Fibroblast of mammary gland (primary cell): ENCODE data around the gene TUBB.
A peak's percentile ranks its signal among the peaks of the same experiment; 100 is the strongest.
"Not testable (repeated sequence)": the region's sequence is repeated elsewhere in the genome, so short reads cannot be mapped to it uniquely, and the experiment has no call there.

ENCODE experiments used
- DNase-seq: peaks from one replicate; pipeline ENCODE4 v3.0.0-alpha.2; 2010; ENCODE audit warnings: low read depth
- H3K4me3 ChIP-seq: 2 replicates; pipeline ENCODE4 v1.5.1; 2011; ENCODE audit warnings: low read depth, mild to moderate bottlenecking, low read length, moderate library complexity; ENCODE audit not compliant: control insufficient read depth
- TF ChIP-seq, protein P1 (sequence below): conservative IDR thresholded peaks from 2 replicates; pipeline ENCODE4 v1.5.1; 2011; ENCODE audit warnings: low read depth, low read length, inconsistent platforms; ENCODE audit not compliant: control insufficient read depth, insufficient read depth

The TUBB gene

DNA sequence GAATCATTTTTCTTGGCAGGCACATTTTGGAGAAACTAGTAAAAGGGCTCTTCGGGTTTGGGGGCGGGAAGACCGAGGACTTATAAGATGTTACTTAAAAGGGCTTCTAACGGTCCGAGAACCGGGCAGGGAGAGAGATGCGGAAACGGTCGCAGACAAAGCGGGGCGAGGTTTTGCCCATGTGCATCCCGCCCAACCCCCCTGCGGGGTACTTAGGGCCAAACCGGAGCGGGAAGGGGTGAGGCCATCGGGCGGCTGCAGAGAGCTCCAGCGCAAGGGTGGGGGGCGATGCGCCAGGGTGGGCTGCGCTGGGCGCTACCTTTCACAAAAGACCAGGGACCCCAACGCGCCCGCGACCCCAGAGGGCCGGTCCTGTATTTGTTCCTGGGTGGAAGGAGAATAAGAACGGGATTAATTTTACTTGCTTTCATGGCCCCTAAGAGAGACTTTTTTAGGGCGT, 616 bp downstream of the TUBB start:
- TF ChIP-seq, protein P1, sequence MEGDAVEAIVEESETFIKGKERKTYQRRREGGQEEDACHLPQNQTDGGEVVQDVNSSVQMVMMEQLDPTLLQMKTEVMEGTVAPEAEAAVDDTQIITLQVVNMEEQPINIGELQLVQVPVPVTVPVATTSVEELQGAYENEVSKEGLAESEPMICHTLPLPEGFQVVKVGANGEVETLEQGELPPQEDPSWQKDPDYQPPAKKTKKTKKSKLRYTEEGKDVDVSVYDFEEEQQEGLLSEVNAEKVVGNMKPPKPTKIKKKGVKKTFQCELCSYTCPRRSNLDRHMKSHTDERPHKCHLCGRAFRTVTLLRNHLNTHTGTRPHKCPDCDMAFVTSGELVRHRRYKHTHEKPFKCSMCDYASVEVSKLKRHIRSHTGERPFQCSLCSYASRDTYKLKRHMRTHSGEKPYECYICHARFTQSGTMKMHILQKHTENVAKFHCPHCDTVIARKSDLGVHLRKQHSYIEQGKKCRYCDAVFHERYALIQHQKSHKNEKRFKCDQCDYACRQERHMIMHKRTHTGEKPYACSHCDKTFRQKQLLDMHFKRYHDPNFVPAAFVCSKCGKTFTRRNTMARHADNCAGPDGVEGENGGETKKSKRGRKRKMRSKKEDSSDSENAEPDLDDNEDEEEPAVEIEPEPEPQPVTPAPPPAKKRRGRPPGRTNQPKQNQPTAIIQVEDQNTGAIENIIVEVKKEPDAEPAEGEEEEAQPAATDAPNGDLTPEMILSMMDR = no peak
- H3K4me3 ChIP-seq = peak overlapping the region; percentile 100
- DNase-seq = peak; percentile 45

GRCh38 chr6:30721198-30722024, 1.3 kb downstream of the TUBB start:
- peak overlapping the region; percentile 100 for H3K4me3 ChIP-seq
- DNase-seq = peak; percentile 83
- TF ChIP-seq, protein P1 = no peak

DNA sequence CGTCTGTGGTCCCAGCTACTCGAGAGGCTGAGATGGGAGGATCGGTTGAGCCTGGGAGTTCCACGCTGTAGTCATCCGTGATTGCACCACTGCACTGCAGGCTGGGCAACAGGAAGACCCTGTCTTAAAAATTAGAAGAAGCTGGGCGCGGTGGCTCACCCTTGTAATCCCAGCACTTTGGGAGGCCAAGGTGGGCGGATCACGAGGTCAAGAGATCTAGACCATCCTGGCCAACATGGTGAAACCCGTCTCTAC, 1.8 kb downstream of the TUBB start:
- peak; percentile 57 for DNase-seq
- H3K4me3 ChIP-seq = peak overlapping the region; percentile 94

- DNase-seq = peak; percentile 76
- TF ChIP-seq, protein P1 = peak; percentile 85
- peak overlapping the region; percentile 94 for H3K4me3 ChIP-seq
Observed at GRCh38 chr6:30722280-30723112, 2.3 kb downstream of the TUBB start.

DNA sequence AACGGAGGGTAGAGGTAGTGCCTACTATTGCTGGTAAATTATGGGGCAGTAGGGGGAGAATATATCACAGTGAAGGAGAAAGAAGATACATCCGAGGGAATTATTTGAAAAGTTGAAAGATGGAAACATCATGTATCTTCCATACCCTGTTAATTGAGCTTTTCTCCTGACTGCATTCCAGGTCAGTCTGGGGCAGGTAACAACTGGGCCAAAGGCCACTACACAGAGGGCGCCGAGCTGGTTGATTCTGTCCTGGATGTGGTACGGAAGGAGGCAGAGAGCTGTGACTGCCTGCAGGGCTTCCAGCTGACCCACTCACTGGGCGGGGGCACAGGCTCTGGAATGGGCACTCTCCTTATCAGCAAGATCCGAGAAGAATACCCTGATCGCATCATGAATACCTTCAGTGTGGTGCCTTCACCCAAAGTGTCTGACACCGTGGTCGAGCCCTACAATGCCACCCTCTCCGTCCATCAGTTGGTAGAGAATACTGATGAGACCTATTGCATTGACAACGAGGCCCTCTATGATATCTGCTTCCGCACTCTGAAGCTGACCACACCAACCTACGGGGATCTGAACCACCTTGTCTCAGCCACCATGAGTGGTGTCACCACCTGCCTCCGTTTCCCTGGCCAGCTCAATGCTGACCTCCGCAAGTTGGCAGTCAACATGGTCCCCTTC, 3.1 kb downstream of the TUBB start:
- DNase-seq = not testable (repeated sequence)
- H3K4me3 ChIP-seq = peak overlapping the region; percentile 94

GRCh38 chr6:30723843-30724741, 3.9 kb downstream of the TUBB start:
- peak overlapping the region; percentile 21 for H3K4me3 ChIP-seq
- DNase-seq = not testable (repeated sequence)

- TF ChIP-seq, protein P1 = no peak
- H3K4me3 ChIP-seq = no peak overlapping the region
- no peak for DNase-seq
Observed at GRCh38 chr6:30724906-30725667, 4.9 kb downstream of the TUBB start.
